Measurements from ENCODE around the gene CYP3A5.

Gene CYP3A5

DNA sequence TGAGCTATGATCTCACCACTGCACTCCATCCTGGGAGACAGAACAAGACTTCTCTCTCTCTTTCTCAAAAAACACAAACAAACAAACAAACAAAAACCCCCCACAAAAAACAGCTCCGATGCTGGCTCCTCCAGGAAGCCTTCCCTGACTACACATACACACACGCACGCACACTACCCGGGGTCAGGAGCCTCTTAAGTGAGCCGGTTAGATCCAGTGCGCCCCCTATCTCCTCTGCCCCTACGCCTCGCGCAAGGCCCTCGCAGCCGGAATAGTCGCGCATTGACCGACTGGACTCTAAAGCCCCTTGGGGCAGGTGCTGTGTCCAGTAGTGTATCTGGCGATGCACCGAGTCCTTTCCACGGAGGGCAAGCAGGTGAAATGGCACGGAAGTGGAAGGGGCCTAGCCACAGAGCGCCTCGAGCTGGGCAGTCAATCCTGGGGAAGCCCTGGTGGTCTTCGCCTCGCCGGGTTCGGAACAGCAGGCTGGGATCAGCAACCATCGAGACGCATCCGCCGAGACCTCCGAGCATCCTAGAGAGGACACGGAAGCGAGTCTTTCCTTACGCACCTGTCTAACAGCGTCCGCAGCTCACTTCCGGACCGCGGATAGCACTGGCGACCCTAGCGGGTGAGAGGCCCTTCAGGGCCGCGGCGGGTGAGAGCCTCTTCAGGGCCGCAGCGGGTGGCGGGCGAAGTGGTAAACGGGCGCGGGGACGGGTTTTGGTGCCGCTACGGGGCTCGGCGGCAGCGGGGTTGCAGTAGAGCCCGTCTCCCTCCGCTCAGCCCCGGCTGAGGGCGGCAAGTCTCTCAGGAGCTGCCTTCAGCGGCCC is 63.2 kb downstream of the CYP3A5 start, which contains the start of gene ZSCAN25 (continued):
- TF ChIP-seq, protein P1, sequence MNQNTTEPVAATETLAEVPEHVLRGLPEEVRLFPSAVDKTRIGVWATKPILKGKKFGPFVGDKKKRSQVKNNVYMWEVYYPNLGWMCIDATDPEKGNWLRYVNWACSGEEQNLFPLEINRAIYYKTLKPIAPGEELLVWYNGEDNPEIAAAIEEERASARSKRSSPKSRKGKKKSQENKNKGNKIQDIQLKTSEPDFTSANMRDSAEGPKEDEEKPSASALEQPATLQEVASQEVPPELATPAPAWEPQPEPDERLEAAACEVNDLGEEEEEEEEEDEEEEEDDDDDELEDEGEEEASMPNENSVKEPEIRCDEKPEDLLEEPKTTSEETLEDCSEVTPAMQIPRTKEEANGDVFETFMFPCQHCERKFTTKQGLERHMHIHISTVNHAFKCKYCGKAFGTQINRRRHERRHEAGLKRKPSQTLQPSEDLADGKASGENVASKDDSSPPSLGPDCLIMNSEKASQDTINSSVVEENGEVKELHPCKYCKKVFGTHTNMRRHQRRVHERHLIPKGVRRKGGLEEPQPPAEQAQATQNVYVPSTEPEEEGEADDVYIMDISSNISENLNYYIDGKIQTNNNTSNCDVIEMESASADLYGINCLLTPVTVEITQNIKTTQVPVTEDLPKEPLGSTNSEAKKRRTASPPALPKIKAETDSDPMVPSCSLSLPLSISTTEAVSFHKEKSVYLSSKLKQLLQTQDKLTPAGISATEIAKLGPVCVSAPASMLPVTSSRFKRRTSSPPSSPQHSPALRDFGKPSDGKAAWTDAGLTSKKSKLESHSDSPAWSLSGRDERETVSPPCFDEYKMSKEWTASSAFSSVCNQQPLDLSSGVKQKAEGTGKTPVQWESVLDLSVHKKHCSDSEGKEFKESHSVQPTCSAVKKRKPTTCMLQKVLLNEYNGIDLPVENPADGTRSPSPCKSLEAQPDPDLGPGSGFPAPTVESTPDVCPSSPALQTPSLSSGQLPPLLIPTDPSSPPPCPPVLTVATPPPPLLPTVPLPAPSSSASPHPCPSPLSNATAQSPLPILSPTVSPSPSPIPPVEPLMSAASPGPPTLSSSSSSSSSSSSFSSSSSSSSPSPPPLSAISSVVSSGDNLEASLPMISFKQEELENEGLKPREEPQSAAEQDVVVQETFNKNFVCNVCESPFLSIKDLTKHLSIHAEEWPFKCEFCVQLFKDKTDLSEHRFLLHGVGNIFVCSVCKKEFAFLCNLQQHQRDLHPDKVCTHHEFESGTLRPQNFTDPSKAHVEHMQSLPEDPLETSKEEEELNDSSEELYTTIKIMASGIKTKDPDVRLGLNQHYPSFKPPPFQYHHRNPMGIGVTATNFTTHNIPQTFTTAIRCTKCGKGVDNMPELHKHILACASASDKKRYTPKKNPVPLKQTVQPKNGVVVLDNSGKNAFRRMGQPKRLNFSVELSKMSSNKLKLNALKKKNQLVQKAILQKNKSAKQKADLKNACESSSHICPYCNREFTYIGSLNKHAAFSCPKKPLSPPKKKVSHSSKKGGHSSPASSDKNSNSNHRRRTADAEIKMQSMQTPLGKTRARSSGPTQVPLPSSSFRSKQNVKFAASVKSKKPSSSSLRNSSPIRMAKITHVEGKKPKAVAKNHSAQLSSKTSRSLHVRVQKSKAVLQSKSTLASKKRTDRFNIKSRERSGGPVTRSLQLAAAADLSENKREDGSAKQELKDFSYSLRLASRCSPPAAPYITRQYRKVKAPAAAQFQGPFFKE (tag by site-specific recombination; IDR thresholded peaks at IDR 0.05; ENCODE audit: borderline replicate concordance), result no peak
- TF ChIP-seq ZNF560 (tag by site-specific recombination; IDR thresholded peaks at IDR 0.05; ENCODE audit: borderline replicate concordance) (no peak), ZNF670 (tag by site-specific recombination; IDR thresholded peaks at IDR 0.05; ENCODE audit: low read depth) (no peak), ZNF23 (tag by site-specific recombination; IDR thresholded peaks at IDR 0.05; ENCODE audit: borderline replicate concordance) (no peak), ZNF133 (tag by site-specific recombination; IDR thresholded peaks at IDR 0.05) (no peak), SP3 (tag by site-specific recombination; IDR thresholded peaks at IDR 0.05) (peak; percentile 48; the same call in 1 of the 2 replicates), ZNF239 (tag by site-specific recombination; IDR thresholded peaks at IDR 0.05) (no peak), ZNF184 (tag by site-specific recombination; IDR thresholded peaks at IDR 0.05) (peak; percentile 18; the same call in 1 of the 2 replicates), ZNF837 (tag by site-specific recombination; IDR thresholded peaks at IDR 0.05) (no peak), MEIS1 (CRISPR knock-in tag; IDR thresholded peaks at IDR 0.05; ENCODE audit: borderline replicate concordance) (no peak), ZNF660 (tag by site-specific recombination; IDR thresholded peaks at IDR 0.05) (peak; percentile 91), ZNF621 (tag by site-specific recombination; IDR thresholded peaks at IDR 0.05) (no peak), ZSCAN30 (tag by site-specific recombination; IDR thresholded peaks at IDR 0.05) (peak; percentile 86), PRDM1 (tag by site-specific recombination; IDR thresholded peaks at IDR 0.05) (no peak), ZBTB7A (tag by site-specific recombination; IDR thresholded peaks at IDR 0.05; ENCODE audit: low read depth) (0 out of 2 replicates have a peak, but pooled peaks have one; percentile 8), ZNF19 (tag by site-specific recombination; IDR thresholded peaks at IDR 0.05; ENCODE audit: low read depth) (no peak), ZNF530 (tag by site-specific recombination; IDR thresholded peaks at IDR 0.05; ENCODE audit: low read depth) (no peak), ZNF423 (tag by site-specific recombination; IDR thresholded peaks at IDR 0.05) (no peak), ZNF37A (tag by site-specific recombination; IDR thresholded peaks at IDR 0.05) (no peak), ZNF785 (tag by site-specific recombination; IDR thresholded peaks at IDR 0.05) (peak; percentile 37; the same call in 1 of the 2 replicates), ZNF157 (tag by site-specific recombination; IDR thresholded peaks at IDR 0.05) (no peak), ZNF561 (tag by site-specific recombination; IDR thresholded peaks at IDR 0.05; ENCODE audit: borderline replicate concordance) (peak; percentile 95), ZNF747 (tag by site-specific recombination; IDR thresholded peaks at IDR 0.05) (no peak)
- TF ChIP-seq, protein P2, sequence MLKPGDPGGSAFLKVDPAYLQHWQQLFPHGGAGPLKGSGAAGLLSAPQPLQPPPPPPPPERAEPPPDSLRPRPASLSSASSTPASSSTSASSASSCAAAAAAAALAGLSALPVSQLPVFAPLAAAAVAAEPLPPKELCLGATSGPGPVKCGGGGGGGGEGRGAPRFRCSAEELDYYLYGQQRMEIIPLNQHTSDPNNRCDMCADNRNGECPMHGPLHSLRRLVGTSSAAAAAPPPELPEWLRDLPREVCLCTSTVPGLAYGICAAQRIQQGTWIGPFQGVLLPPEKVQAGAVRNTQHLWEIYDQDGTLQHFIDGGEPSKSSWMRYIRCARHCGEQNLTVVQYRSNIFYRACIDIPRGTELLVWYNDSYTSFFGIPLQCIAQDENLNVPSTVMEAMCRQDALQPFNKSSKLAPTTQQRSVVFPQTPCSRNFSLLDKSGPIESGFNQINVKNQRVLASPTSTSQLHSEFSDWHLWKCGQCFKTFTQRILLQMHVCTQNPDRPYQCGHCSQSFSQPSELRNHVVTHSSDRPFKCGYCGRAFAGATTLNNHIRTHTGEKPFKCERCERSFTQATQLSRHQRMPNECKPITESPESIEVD (tag by site-specific recombination; IDR thresholded peaks at IDR 0.05), result no peak
- TF ChIP-seq, protein P3, sequence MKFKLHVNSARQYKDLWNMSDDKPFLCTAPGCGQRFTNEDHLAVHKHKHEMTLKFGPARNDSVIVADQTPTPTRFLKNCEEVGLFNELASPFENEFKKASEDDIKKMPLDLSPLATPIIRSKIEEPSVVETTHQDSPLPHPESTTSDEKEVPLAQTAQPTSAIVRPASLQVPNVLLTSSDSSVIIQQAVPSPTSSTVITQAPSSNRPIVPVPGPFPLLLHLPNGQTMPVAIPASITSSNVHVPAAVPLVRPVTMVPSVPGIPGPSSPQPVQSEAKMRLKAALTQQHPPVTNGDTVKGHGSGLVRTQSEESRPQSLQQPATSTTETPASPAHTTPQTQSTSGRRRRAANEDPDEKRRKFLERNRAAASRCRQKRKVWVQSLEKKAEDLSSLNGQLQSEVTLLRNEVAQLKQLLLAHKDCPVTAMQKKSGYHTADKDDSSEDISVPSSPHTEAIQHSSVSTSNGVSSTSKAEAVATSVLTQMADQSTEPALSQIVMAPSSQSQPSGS (tag by site-specific recombination; IDR thresholded peaks at IDR 0.05; ENCODE audit: low read depth), result no peak
- TF ChIP-seq, protein P4, sequence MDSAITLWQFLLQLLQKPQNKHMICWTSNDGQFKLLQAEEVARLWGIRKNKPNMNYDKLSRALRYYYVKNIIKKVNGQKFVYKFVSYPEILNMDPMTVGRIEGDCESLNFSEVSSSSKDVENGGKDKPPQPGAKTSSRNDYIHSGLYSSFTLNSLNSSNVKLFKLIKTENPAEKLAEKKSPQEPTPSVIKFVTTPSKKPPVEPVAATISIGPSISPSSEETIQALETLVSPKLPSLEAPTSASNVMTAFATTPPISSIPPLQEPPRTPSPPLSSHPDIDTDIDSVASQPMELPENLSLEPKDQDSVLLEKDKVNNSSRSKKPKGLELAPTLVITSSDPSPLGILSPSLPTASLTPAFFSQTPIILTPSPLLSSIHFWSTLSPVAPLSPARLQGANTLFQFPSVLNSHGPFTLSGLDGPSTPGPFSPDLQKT (IDR thresholded peaks at IDR 0.05; ENCODE audit: borderline replicate concordance, low read depth, low read length), result no peak; the same call in 1 of the 2 replicates
- TF ChIP-seq, protein P5, sequence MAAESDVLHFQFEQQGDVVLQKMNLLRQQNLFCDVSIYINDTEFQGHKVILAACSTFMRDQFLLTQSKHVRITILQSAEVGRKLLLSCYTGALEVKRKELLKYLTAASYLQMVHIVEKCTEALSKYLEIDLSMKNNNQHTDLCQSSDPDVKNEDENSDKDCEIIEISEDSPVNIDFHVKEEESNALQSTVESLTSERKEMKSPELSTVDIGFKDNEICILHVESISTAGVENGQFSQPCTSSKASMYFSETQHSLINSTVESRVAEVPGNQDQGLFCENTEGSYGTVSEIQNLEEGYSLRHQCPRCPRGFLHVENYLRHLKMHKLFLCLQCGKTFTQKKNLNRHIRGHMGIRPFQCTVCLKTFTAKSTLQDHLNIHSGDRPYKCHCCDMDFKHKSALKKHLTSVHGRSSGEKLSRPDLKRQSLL (tag by site-specific recombination; IDR thresholded peaks at IDR 0.05), result no peak
- TF ChIP-seq, protein P6, sequence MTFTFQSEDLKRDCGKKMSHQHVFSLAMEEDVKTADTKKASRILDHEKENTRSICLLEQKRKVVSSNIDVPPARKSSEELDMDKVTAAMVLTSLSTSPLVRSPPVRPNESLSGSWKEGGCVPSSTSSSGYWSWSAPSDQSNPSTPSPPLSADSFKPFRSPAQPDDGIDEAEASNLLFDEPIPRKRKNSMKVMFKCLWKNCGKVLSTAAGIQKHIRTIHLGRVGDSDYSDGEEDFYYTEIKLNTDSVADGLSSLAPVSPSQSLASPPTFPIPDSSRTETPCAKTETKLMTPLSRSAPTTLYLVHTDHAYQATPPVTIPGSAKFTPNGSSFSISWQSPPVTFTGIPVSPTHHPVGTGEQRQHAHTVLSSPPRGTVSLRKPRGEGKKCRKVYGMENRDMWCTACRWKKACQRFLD (tag by site-specific recombination; IDR thresholded peaks at IDR 0.05), result no peak
